OCI-LY1 (cell line): ENCODE results near the gene INO80B.

Source experiments
- CTCF ChIP-seq: fragments of 200-600 bp; sonication (generic), shearing (Covaris generic); IDR thresholded peaks from 2 replicates; pipeline ENCODE4 v1.5.1; 2017; ENCODE audit warnings: mild to moderate bottlenecking, antibody characterized with exemption, low read length, moderate library complexity, mixed read lengths
- EZH2 ChIP-seq: fragments of 200-600 bp; sonication (generic), shearing (Covaris generic); IDR thresholded peaks from 2 replicates; pipeline ENCODE4 v1.8.0; 2017; ENCODE audit warnings: borderline replicate concordance, mixed run types, mild to moderate bottlenecking, antibody characterized with exemption, low read length, moderate library complexity, mixed read lengths

GRCh38 chr2:74502147-74502719, 47.3 kb downstream of the INO80B start:
- TF ChIP-seq CTCF (no peak), EZH2 (no peak)
